ENCODE measurements around the gene PARD6G.

- TF ChIP-seq CTCF (IDR thresholded peaks at IDR 0.05), result no peak
- TF ChIP-seq EZH2 (IDR thresholded peaks at IDR 0.05), result no peak
Measured at GRCh38 chr18:80159713-80160636, 87.3 kb downstream of the PARD6G start.

Measured in neural progenitor cell (in vitro differentiated cells).